HL-60 (cell line): ENCODE results near the gene SNAI3.

ENCODE experiments used
- GABPA ChIP-seq: IDR thresholded peaks from 2 replicates; pipeline ENCODE4 v1.6.1; 2012; ENCODE audit warnings: low read depth
- POLR2AphosphoS5 ChIP-seq: IDR thresholded peaks from 2 replicates; pipeline ENCODE4 v1.6.1; 2012; ENCODE audit warnings: low read depth
- TF ChIP-seq, protein P1 (sequence below): IDR thresholded peaks from one replicate; pipeline ENCODE4 v1.5.1; 2011; ENCODE audit warnings: low read length, control low read depth, inconsistent platforms; ENCODE audit not compliant: insufficient read depth
- TF ChIP-seq, protein P2 (sequence below): IDR thresholded peaks from 2 replicates; pipeline ENCODE4 v1.6.1; 2012; ENCODE audit warnings: low read depth; ENCODE audit not compliant: insufficient replicate concordance

DNA sequence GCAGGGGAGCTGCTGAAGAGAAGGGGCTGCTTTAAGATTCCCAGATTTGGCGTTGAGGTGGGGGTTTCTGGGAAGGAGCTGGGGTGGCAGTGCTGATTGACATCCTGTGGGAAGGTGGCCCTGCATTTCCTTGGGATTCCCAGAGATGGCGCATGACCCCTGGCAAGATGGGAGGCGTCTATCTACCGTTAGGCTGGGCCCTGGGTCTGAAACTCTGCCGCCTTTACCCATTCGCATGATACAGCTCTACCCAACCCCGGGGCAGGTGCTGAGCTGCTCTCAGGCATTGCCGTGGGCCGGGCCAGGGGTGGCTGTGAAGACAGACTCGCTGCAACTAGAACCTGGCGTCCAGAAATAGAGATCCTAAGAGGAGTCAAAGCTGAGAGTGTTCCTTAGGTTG is 13.5 kb downstream of the SNAI3 start:
- TF ChIP-seq, protein P1, sequence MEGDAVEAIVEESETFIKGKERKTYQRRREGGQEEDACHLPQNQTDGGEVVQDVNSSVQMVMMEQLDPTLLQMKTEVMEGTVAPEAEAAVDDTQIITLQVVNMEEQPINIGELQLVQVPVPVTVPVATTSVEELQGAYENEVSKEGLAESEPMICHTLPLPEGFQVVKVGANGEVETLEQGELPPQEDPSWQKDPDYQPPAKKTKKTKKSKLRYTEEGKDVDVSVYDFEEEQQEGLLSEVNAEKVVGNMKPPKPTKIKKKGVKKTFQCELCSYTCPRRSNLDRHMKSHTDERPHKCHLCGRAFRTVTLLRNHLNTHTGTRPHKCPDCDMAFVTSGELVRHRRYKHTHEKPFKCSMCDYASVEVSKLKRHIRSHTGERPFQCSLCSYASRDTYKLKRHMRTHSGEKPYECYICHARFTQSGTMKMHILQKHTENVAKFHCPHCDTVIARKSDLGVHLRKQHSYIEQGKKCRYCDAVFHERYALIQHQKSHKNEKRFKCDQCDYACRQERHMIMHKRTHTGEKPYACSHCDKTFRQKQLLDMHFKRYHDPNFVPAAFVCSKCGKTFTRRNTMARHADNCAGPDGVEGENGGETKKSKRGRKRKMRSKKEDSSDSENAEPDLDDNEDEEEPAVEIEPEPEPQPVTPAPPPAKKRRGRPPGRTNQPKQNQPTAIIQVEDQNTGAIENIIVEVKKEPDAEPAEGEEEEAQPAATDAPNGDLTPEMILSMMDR = no peak
- TF ChIP-seq, protein P2, sequence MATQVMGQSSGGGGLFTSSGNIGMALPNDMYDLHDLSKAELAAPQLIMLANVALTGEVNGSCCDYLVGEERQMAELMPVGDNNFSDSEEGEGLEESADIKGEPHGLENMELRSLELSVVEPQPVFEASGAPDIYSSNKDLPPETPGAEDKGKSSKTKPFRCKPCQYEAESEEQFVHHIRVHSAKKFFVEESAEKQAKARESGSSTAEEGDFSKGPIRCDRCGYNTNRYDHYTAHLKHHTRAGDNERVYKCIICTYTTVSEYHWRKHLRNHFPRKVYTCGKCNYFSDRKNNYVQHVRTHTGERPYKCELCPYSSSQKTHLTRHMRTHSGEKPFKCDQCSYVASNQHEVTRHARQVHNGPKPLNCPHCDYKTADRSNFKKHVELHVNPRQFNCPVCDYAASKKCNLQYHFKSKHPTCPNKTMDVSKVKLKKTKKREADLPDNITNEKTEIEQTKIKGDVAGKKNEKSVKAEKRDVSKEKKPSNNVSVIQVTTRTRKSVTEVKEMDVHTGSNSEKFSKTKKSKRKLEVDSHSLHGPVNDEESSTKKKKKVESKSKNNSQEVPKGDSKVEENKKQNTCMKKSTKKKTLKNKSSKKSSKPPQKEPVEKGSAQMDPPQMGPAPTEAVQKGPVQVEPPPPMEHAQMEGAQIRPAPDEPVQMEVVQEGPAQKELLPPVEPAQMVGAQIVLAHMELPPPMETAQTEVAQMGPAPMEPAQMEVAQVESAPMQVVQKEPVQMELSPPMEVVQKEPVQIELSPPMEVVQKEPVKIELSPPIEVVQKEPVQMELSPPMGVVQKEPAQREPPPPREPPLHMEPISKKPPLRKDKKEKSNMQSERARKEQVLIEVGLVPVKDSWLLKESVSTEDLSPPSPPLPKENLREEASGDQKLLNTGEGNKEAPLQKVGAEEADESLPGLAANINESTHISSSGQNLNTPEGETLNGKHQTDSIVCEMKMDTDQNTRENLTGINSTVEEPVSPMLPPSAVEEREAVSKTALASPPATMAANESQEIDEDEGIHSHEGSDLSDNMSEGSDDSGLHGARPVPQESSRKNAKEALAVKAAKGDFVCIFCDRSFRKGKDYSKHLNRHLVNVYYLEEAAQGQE = no peak
- no peak for TF ChIP-seq POLR2AphosphoS5
- no peak for TF ChIP-seq GABPA
